Dedifferentiated amniotic fluid mesenchymal stem cell (primary cell): Measurements from ENCODE around the gene GPSM3.
"Not testable (repeated sequence)": the region's sequence is repeated elsewhere in the genome, so short reads cannot be mapped to it uniquely, and the experiment has no call there.

ENCODE experiments used
- DNase-seq: peaks from one replicate; pipeline ENCODE4 v3.0.0-alpha.2; 2016; ENCODE audit errors: extremely low spot score

Gene GPSM3

GRCh38 chr6:32192608-32193039 is at the start of gene GPSM3:
GPSM3 (minus strand) TSS chr6:32192643; CDS start chr6:32192513, 130 bp downstream.
- DNase-seq = no peak

GRCh38 chr6:32240686-32241085 is 48.2 kb upstream of the GPSM3 start:
- no peak for DNase-seq

GRCh38 chr6:32239462-32239861 is 47.0 kb upstream of the GPSM3 start:
- DNase-seq = no peak

- no peak for DNase-seq
Observed at GRCh38 chr6:32234934-32235333, 42.5 kb upstream of the GPSM3 start.

GRCh38 chr6:32226434-32226833 is 34.0 kb upstream of the GPSM3 start:
- no peak for DNase-seq

- DNase-seq = no peak
Observed at GRCh38 chr6:32224696-32225095, 32.3 kb upstream of the GPSM3 start.

- no peak for DNase-seq
Observed at GRCh38 chr6:32223258-32224235, 31.1 kb upstream of the GPSM3 start, which contains the start of gene NOTCH4. NOTCH4 (minus strand) TSS chr6:32224067; CDS start chr6:32223928, 139 bp downstream.

GRCh38 chr6:32222333-32223230 is 30.1 kb upstream of the GPSM3 start:
- no peak for DNase-seq

GRCh38 chr6:32220021-32220420 is 27.6 kb upstream of the GPSM3 start:
- no peak for DNase-seq

- no peak for DNase-seq
Observed at GRCh38 chr6:32218167-32218566, 25.7 kb upstream of the GPSM3 start.

GRCh38 chr6:32216998-32217397 is 24.6 kb upstream of the GPSM3 start:
- DNase-seq = no peak

GRCh38 chr6:32216285-32216684 is 23.8 kb upstream of the GPSM3 start:
- no peak for DNase-seq

GRCh38 chr6:32215617-32216016 is 23.2 kb upstream of the GPSM3 start:
- no peak for DNase-seq

GRCh38 chr6:32214126-32214525 is 21.7 kb upstream of the GPSM3 start:
- DNase-seq = no peak

GRCh38 chr6:32213649-32214048 is 21.2 kb upstream of the GPSM3 start:
- DNase-seq = no peak

- DNase-seq = no peak
Observed at GRCh38 chr6:32212076-32212760, 19.8 kb upstream of the GPSM3 start.

- DNase-seq = not testable (repeated sequence)
Observed at GRCh38 chr6:32211432-32211831, 19.0 kb upstream of the GPSM3 start.

GRCh38 chr6:32210191-32210601 is 17.8 kb upstream of the GPSM3 start:
- DNase-seq = no peak

- DNase-seq = no peak
Observed at GRCh38 chr6:32208996-32209395, 16.6 kb upstream of the GPSM3 start.

- no peak for DNase-seq
Observed at GRCh38 chr6:32204268-32204715, 11.8 kb upstream of the GPSM3 start.

GRCh38 chr6:32203426-32204267 is 11.2 kb upstream of the GPSM3 start:
- DNase-seq = no peak
